ENCODE results near the gene DUSP22. TPM values are rescaled to one million over a fixed set of nuclear protein-coding genes. Genes with fewer than 3 reads are reported as not detected.

Gene DUSP22
- total and polyA plus RNA-seq, 7 donors, result 31.6 to 58.0 (median 49.7) TPM

GRCh38 chr6:326896-327537 lies 34.7 kb downstream of the DUSP22 start:
- no peaks in the 10 kb centered on the region for H3K9me3 ChIP-seq
- H3K4me3 ChIP-seq, result no peak overlapping the region
- H3K27ac ChIP-seq, result no peak overlapping the region
- WGBS, 3 donors, result 82 to 86% (median 83%) methylated on average over 13 of the region's 13 CpGs
- ATAC-seq (peak in 1 of 4 donors; percentile 7), DNase-seq (no peak)
- peaks cover 14% of the 10 kb centered on the region for H3K4me1 ChIP-seq
- TF ChIP-seq CTCF (IDR thresholded peaks at IDR 0.05), result no peak
- H3K36me3 ChIP-seq (ENCODE audit: insufficient read depth in 1 of 2, low read depth in 1 of 2), result no peaks in the 10 kb centered on the region
- intact Hi-C loops (cut with DNase I), result no loop called here
- no peaks in the 10 kb centered on the region for H3K27me3 ChIP-seq (ENCODE audit: insufficient read depth in 3 of 3, low read length in 2 of 3)

GRCh38 chr6:327538-328116 lies 35.3 kb downstream of the DUSP22 start:
- DNase-seq (no peak), ATAC-seq (peak; percentile 20 to 30 (median 26))
- Histone ChIP-seq H3K27ac (no peak overlapping the region), H3K36me3 (ENCODE audit: insufficient read depth in 1 of 2, low read depth in 1 of 2) (no peaks in the 10 kb centered on the region), H3K4me3 (no peak overlapping the region), H3K9me3 (no peaks in the 10 kb centered on the region), H3K27me3 (ENCODE audit: insufficient read depth in 3 of 3, low read length in 2 of 3) (no peaks in the 10 kb centered on the region), H3K4me1 (peaks cover 14% of the 10 kb centered on the region)
- TF ChIP-seq CTCF (IDR thresholded peaks at IDR 0.05), result no peak
- intact Hi-C loops (cut with DNase I), result no loop called here
- 48 to 57% (median 49%) methylated on average over 10 of the region's 10 CpGs for WGBS, 3 donors

GRCh38 chr6:328136-328670 lies 35.9 kb downstream of the DUSP22 start:
- Histone ChIP-seq H3K27me3 (ENCODE audit: insufficient read depth in 3 of 3, low read length in 2 of 3) (no peaks in the 10 kb centered on the region), H3K36me3 (ENCODE audit: insufficient read depth in 1 of 2, low read depth in 1 of 2) (no peaks in the 10 kb centered on the region), H3K4me1 (peaks cover 14% of the 10 kb centered on the region), H3K4me3 (no peak overlapping the region), H3K27ac (no peak overlapping the region), H3K9me3 (no peaks in the 10 kb centered on the region)
- 39 to 47% (median 39%) methylated on average over 8 of the region's 8 CpGs for WGBS, 3 donors
- ATAC-seq, result peak; percentile 67 to 91 (median 88)
- no peak for TF ChIP-seq CTCF (IDR thresholded peaks at IDR 0.05)
- intact Hi-C loops (cut with DNase I), result no loop called here
- DNase-seq, result peak in 1 of 2 donors; percentile 55

- H3K27me3 ChIP-seq (ENCODE audit: insufficient read depth in 3 of 3, low read length in 2 of 3), result no peaks in the 10 kb centered on the region
- DNase-seq (no peak), ATAC-seq (no peak)
- H3K36me3 ChIP-seq (ENCODE audit: insufficient read depth in 1 of 2, low read depth in 1 of 2), result no peaks in the 10 kb centered on the region
- no peak overlapping the region for H3K27ac ChIP-seq
- no peaks in the 10 kb centered on the region for H3K9me3 ChIP-seq
- intact Hi-C loops (cut with DNase I), result no loop called here
- no peak for TF ChIP-seq CTCF (IDR thresholded peaks at IDR 0.05)
- 79 to 82% (median 79%) methylated on average over 7 of the region's 7 CpGs for WGBS, 3 donors
- H3K4me1 ChIP-seq, result peaks cover 14% of the 10 kb centered on the region
- H3K4me3 ChIP-seq, result no peak overlapping the region
These were observed 36.6 kb downstream of the DUSP22 start for GRCh38 chr6:328924-329323.

Data from psoas muscle (tissue), 8 donors.